Measurements from ENCODE around the gene ARHGAP24. TPM values are rescaled to one million over a fixed set of nuclear protein-coding genes. Genes with fewer than 3 reads are reported as not detected.

ARHGAP24 gene
- total RNA-seq, 1 experiment from 2014 or later, result 1.2 TPM

GRCh38 chr4:85701861-85702321 is 226.9 kb downstream of the ARHGAP24 start:
- in situ Hi-C loops (cut with HindIII; ENCODE audit: low pct_unique_long_range_greater_than_20kb, low sequenced_read_pairs), result no loop called here
- DNase-seq (ENCODE audit: low read depth), result no peak

GRCh38 chr4:85703096-85703495 is 228.1 kb downstream of the ARHGAP24 start:
- in situ Hi-C loops (cut with HindIII; ENCODE audit: low pct_unique_long_range_greater_than_20kb, low sequenced_read_pairs), result no loop called here
- no peak for DNase-seq (ENCODE audit: low read depth)

- no peak for DNase-seq (ENCODE audit: low read depth)
- in situ Hi-C loops (cut with HindIII; ENCODE audit: low pct_unique_long_range_greater_than_20kb, low sequenced_read_pairs), result no loop called here
These were observed 232.7 kb downstream of the ARHGAP24 start for GRCh38 chr4:85707611-85708010.

- no peak for DNase-seq (ENCODE audit: low read depth)
- in situ Hi-C loops (cut with HindIII; ENCODE audit: low pct_unique_long_range_greater_than_20kb, low sequenced_read_pairs), result no loop called here
These were observed 233.5 kb downstream of the ARHGAP24 start for GRCh38 chr4:85708468-85708867.

GRCh38 chr4:85713005-85713404 is 238.1 kb downstream of the ARHGAP24 start:
- in situ Hi-C loops (cut with HindIII; ENCODE audit: low pct_unique_long_range_greater_than_20kb, low sequenced_read_pairs), result no loop called here
- DNase-seq (ENCODE audit: low read depth), result no peak

- no peak for DNase-seq (ENCODE audit: low read depth)
- in situ Hi-C loops (cut with HindIII; ENCODE audit: low pct_unique_long_range_greater_than_20kb, low sequenced_read_pairs), result no loop called here
These were observed 241.2 kb downstream of the ARHGAP24 start for GRCh38 chr4:85715991-85716737.

GRCh38 chr4:85717351-85717750 is 242.4 kb downstream of the ARHGAP24 start:
- in situ Hi-C loops (cut with HindIII; ENCODE audit: low pct_unique_long_range_greater_than_20kb, low sequenced_read_pairs), result no loop called here
- DNase-seq (ENCODE audit: low read depth), result no peak

GRCh38 chr4:85717847-85718246 is 242.9 kb downstream of the ARHGAP24 start:
- in situ Hi-C loops (cut with HindIII; ENCODE audit: low pct_unique_long_range_greater_than_20kb, low sequenced_read_pairs), result no loop called here

GRCh38 chr4:85720735-85721134 is 245.8 kb downstream of the ARHGAP24 start:
- peak; percentile 16 for DNase-seq (ENCODE audit: low read depth)
- in situ Hi-C loops (cut with HindIII; ENCODE audit: low pct_unique_long_range_greater_than_20kb, low sequenced_read_pairs), result no loop called here

More at GRCh38 chr4:85717847-85718246, 242.9 kb downstream of the ARHGAP24 start:
- DNase-seq (ENCODE audit: low read depth), result no peak

GRCh38 chr4:85722401-85722800 is 247.5 kb downstream of the ARHGAP24 start:
- in situ Hi-C loops (cut with HindIII; ENCODE audit: low pct_unique_long_range_greater_than_20kb, low sequenced_read_pairs), result no loop called here
- no peak for DNase-seq (ENCODE audit: low read depth)

- in situ Hi-C loops (cut with HindIII; ENCODE audit: low pct_unique_long_range_greater_than_20kb, low sequenced_read_pairs), result no loop called here
- no peak for DNase-seq (ENCODE audit: low read depth)
These were observed 247.9 kb downstream of the ARHGAP24 start for GRCh38 chr4:85722807-85723206.

- in situ Hi-C loops (cut with HindIII; ENCODE audit: low pct_unique_long_range_greater_than_20kb, low sequenced_read_pairs), result no loop called here
- DNase-seq (ENCODE audit: low read depth), result no peak
These were observed 250.0 kb downstream of the ARHGAP24 start for GRCh38 chr4:85724791-85725563.

- in situ Hi-C loops (cut with HindIII; ENCODE audit: low pct_unique_long_range_greater_than_20kb, low sequenced_read_pairs), result no loop called here
- DNase-seq (ENCODE audit: low read depth), result no peak
These were observed 250.8 kb downstream of the ARHGAP24 start for GRCh38 chr4:85725721-85726170.

- no peak for DNase-seq (ENCODE audit: low read depth)
- in situ Hi-C loops (cut with HindIII; ENCODE audit: low pct_unique_long_range_greater_than_20kb, low sequenced_read_pairs), result no loop called here
These were observed 251.6 kb downstream of the ARHGAP24 start for GRCh38 chr4:85726555-85726954.

GRCh38 chr4:85728464-85728863 is 253.5 kb downstream of the ARHGAP24 start:
- in situ Hi-C loops (cut with HindIII; ENCODE audit: low pct_unique_long_range_greater_than_20kb, low sequenced_read_pairs), result no loop called here
- no peak for DNase-seq (ENCODE audit: low read depth)

- in situ Hi-C loops (cut with HindIII; ENCODE audit: low pct_unique_long_range_greater_than_20kb, low sequenced_read_pairs), result no loop called here
These were observed 257.2 kb downstream of the ARHGAP24 start for GRCh38 chr4:85732124-85732523.

GRCh38 chr4:85733798-85734197 is 258.8 kb downstream of the ARHGAP24 start:
- in situ Hi-C loops (cut with HindIII; ENCODE audit: low pct_unique_long_range_greater_than_20kb, low sequenced_read_pairs), result no loop called here

More at GRCh38 chr4:85732124-85732523, 257.2 kb downstream of the ARHGAP24 start:
- no peak for DNase-seq (ENCODE audit: low read depth)

GRCh38 chr4:85734424-85734831 is 259.5 kb downstream of the ARHGAP24 start:
- in situ Hi-C loops (cut with HindIII; ENCODE audit: low pct_unique_long_range_greater_than_20kb, low sequenced_read_pairs), result no loop called here

More at GRCh38 chr4:85733798-85734197, 258.8 kb downstream of the ARHGAP24 start:
- no peak for DNase-seq (ENCODE audit: low read depth)

GRCh38 chr4:85736571-85736970 is 261.6 kb downstream of the ARHGAP24 start:
- DNase-seq (ENCODE audit: low read depth), result no peak
- in situ Hi-C loops (cut with HindIII; ENCODE audit: low pct_unique_long_range_greater_than_20kb, low sequenced_read_pairs), result no loop called here

More at GRCh38 chr4:85734424-85734831, 259.5 kb downstream of the ARHGAP24 start:
- peak; percentile 14 for DNase-seq (ENCODE audit: low read depth)

Measured in Caki2 (cell line).